Stimulated activated CD4-positive, alpha-beta T cell treated with anti-CD3 and anti-CD28 coated beads, TNF-alpha, amount 100 ng/mL, for 48 hours (primary cell): Measurements from ENCODE around the gene TPD52L2.
"Not testable (repeated sequence)": the region's sequence is repeated elsewhere in the genome, so short reads cannot be mapped to it uniquely, and the experiment has no call there.

ENCODE experiments used
- DNase-seq, 3 donors: peaks; one replicate each; pipeline ENCODE4 v3.0.0-alpha.2; 2020; ENCODE audit warnings: low read depth in 3 of 3

The TPD52L2 gene

GRCh38 chr20:63835021-63835858 lies 29.8 kb upstream of the TPD52L2 start:
- no peak for DNase-seq

DNA sequence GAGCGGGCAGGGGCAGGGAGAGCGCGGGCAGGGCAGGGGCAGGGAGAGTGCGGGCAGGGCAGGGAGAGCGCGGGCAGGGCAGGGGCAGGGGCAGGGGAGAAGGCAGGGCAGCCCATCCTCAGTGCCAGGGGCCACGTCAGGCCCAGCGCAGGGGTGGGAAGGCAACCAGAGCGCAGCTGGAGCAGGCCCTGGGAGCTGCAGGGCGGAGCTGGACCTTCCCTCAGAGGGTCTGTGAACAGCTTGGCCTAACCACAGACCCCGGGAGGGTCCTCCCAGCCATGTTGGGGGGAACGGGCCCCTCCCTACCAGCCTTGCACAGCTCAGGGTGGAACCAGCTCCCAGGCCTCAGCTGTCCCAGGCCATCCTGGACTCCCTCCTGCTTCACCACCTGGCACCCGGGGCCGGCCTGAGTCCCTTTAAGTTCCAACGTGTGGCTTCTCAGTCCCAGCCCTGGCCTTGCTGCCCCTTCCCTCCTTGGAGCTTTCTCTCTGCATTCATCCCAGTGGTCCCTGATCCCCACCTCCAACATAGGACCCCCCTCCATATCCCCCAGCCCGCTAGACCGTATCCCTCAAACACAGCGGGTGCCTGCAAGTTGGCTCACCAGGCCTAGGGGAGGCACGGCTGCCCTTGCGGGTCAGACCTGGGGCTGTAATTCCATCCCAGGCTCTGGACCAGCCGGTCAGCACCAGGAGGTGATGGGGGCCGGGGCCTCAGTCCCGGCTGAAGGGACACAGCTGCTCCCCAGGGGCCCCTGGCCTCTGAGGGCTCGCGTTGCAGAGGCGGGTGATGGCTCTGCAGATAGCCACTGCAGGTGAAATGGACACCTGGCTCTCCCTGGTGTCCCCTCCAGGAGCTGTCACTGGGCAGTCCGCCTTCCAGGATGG lies 28.4 kb upstream of the TPD52L2 start:
- DNase-seq: no peak

- DNase-seq: no peak
Measured at GRCh38 chr20:63837479-63837878, 27.6 kb upstream of the TPD52L2 start.

- DNase-seq: no peak
Measured at GRCh38 chr20:63839620-63840019, 25.4 kb upstream of the TPD52L2 start.

- no peak for DNase-seq
Measured at GRCh38 chr20:63840405-63840828, 24.7 kb upstream of the TPD52L2 start.

- DNase-seq: no peak
Measured at GRCh38 chr20:63842258-63842657, 22.8 kb upstream of the TPD52L2 start.

DNA sequence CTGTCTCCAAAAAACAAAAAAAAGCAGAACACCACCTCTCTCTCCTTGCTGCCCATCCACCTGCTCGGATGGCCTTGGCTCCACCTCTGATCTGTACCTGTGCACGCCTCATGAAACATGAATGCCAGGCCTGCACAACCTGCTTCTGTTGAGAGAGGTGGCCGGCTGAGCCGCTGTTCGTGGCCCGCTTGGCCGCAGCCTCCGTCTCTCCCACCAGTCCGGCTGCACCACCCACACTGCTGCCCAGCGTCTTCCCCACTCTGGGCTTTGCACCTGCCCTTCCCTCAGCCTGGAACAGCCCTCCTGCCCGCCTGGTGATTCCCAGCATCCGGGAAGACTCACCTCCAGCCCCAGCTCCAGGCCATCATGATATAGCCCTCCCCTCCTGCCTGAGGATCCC lies 21.8 kb upstream of the TPD52L2 start:
- DNase-seq: no peak

DNA sequence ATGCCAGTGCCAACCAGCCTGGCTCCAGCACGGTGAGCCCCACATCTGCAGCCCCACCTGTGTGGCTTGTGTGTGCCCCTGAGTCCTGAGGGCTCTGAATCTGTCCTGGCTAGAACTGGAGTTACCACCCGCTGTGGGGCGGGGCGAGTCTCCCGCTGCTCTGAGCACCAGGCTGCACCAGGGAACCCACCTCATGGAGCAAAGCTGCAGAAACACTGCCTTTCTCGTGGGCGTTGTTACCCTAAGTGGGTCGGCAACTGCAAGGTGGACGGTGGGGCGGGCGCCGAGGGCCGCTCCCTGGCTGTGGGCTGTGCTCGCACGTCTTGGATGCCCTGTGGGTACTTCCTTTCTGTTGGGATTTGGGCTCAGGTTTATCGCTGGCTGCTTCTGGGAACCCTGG lies 21.3 kb upstream of the TPD52L2 start:
- DNase-seq: no peak

DNA sequence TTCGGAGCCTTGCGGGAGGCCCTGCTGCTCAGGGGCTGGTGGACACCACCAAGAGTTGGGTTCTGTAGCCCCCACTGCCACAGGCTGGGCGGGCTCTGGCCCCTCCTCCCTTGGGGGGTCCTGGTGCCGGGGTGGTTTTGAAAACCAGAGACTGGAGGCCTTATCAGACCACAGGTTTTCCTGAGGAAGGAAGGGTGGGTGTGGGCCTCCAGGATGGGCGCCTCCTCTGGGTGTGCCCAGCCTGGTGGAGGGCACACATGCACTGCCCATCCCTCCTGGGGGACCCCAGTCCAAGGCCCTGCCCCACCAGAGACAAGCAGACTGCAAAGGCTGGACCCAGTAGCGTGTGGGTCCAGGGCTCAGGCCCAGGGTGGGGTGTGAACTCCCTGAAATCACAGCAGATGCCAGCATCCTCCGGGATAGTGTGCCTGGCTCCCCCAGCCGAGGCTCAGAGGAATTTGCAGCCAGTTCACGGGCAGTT lies 20.5 kb upstream of the TPD52L2 start:
- DNase-seq: no peak

GRCh38 chr20:63846128-63846771 lies 18.8 kb upstream of the TPD52L2 start:
- no peak for DNase-seq

DNA sequence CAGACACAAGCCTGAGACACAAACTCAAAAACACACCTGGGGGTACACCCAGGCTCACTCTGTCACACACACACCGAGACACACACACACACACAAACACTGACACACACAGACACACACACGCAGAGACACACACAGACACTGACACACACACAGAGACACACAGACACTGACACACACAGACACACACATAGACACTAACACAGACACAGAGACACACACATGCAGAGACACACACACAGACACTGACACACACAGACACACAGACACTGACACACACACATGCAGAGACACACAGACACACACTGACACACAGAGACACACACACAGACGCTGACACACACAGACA lies 18.2 kb upstream of the TPD52L2 start:
- DNase-seq: no peak

DNA sequence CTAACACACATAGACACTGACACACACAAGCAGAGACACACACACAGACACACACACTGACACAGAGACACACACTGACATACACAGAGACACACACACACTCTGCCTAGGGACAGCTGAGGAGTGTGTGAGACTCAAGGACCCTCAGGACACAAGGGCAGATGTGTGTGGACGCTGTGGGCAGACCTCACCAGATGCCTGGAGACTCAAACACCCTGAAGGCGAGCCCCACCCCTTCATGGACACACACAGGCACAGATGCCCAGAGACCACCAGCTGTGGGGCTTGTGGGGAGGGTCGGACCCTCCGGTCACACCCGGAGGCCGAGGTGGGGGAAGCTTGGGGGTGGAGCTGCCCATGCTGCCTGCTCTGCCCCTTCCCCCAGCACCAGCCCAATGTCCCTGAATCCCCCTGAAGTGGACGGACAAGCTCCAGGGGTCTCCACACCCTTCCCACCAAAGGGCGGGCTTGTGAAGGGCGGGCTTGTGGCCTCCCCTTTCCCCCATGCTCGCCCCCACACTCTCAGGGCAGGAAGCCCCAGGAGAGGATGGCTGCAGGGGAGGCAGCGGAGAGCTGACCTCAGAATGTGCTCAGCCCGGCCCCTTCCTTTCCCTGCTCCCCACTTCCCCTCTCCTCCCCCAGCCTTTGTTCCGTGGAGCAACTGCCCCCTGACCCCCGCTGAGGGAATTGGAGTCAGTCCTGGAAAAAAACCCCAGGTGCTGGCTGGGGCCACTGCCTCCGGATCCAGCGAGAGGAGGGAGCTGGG lies 17.6 kb upstream of the TPD52L2 start:
- no peak for DNase-seq

GRCh38 chr20:63848003-63848911 lies 16.8 kb upstream of the TPD52L2 start:
- no peak for DNase-seq

DNA sequence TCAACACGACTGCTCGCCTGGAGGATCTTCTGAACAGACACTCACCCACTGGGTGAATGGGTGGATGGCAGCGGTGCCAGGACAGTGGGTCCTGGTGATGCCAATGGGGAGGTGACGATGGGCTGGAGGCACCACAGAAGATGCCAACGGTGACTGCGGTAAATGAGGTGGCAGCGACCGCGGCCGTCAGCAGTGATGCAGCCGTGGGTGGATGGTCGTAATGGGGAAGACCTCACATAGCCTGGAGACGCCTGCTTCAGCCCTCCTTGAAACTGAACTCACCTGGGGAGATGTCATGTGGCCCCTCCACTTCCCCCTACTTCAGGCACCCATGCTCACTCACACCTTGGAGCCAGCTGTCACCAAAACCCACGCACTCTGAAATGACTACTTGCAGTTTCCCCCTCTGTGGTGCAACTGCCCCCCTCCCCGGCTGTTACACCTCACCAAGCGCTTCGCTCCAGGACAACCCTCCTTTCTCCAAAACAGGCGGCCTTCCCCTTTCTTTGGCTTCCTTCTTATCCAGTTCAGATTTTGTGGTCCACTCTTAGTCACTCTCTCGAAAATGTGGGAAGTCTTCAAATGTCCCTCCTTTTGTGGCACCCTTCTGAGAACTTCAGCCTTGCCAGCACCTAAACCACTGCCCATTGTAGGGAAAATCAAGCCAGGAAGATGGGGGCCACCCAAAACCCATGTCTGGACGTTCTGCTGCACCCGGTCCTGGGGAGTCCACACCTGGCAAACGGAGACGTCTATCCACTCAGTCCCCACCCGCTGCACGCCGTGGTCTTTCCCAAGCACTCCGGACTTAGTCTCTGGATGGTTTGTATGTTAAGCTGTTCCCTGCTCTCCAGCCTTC lies 14.2 kb upstream of the TPD52L2 start:
- DNase-seq: peak in 2 of 3 donors; percentile 58 to 60

DNA sequence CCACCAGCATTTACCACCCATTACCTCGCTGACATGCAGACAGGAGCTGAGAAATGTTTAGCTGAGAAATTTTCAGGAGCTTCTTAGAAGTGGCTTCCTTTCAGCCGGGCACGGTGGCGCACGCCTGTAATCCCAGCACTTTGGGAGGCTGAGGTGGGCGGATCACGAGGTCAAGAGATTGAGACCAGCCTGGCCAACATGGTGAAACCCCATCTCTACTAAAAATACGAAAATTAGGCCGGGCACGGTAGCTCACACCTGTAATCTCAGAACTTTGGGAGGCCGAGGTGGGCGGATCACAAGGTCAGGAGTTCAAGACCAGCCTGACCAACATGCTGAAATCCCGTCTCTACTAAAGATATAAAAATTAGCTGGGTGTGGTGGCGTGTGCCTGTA lies 13.5 kb upstream of the TPD52L2 start:
- not testable (repeated sequence) for DNase-seq

GRCh38 chr20:63853733-63854068 lies 11.4 kb upstream of the TPD52L2 start:
- not testable (repeated sequence) for DNase-seq

GRCh38 chr20:63854069-63854765 lies 10.9 kb upstream of the TPD52L2 start:
- DNase-seq: no peak

GRCh38 chr20:63854766-63855362 lies 10.2 kb upstream of the TPD52L2 start:
- no peak for DNase-seq
